NCI-H1417 (cell line): ENCODE measurements around the gene PEF1.

Experiments used
- DNase-seq, 3 experiments: peaks; one replicate each; lab custom pipeline; 2025; lab: John Stamatoyannopoulos, UW

Gene PEF1

DNA sequence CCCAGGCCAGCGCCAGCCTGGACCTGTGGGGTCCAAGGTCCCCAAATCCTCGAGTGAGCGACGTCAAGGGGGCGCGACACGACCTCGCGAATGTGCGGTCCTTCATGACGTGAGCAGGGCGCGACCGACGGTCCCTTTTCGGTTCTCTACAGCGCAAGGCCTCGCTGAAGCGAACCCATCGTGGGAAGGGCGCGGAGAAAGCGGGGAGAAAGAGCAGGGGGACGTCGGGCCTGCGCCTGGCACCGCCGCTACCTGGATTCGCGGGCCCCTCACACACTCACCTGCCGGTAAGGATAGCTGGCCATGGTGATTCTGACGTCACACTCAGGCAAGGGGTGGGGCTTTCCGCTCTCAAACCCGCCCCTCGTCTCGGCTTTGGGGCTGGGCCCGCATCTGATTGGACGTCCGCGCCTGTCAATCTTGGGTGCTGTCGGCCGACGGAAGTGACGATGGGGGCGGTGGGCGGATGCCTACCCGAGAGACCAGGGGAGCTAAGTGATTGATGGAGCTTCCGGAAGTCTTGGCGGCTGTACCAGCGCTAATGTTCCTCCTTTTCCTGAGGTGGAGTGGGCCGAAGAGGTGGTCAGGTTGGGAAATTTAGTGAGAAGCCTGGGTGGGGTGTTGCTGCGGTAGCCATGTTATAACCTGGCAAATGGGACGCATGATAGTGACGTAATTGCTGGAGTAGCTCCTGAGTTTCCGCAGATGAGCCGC lies at the start of gene PEF1:
Gene PEF1 (minus strand): TSS at position 317 of the 714 bp plus-strand sequence. CDS start 12 bp downstream, at position 305.
- DNase-seq: peak; percentile 99 to 100 (median 100)

DNA sequence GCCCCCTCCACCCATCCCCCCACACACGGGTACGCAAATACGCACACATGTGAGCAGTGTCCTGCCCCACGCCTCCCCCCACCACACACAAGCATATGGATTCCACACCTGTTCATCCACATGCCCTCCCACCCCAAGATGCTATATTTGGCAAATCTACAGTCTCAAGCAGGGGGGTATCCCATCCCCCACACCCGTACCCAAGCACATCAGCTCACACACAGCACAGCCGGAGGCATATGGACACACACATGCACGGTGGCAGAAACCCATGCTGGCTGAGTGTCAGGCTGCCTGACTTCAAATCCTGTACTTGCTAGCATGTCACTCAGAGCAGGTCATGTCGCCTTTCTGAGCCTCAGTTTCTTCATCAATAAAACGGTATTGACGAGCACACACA lies 48.6 kb upstream of the PEF1 start:
- no peak for DNase-seq

DNA sequence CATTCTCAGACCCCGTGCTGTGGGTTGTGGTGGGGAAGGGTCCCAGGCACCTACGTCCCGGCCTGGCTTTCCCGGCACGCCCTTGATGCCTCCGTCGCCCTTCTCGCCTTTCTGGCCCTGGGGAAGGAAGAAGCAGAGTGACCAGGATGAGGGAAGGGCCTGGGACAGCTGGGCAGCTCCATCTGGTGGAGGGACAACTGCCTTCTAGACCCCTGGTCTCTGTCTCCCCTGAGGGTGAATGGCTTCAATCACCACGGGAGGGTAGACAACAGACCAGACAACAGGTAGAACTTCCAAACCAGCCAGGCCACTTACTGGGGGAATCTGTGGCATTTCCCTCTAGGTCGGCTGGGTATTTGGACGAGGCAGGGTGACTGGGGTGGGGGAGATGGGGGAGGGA lies 47.3 kb upstream of the PEF1 start:
- no peak for DNase-seq

GRCh38 chr1:31691446-31691845 lies 46.8 kb upstream of the PEF1 start:
- no peak for DNase-seq

GRCh38 chr1:31690921-31691320 lies 46.2 kb upstream of the PEF1 start:
- no peak for DNase-seq

GRCh38 chr1:31689854-31690253 lies 45.2 kb upstream of the PEF1 start:
- no peak for DNase-seq

GRCh38 chr1:31689379-31689778 lies 44.7 kb upstream of the PEF1 start:
- DNase-seq: peak in 1 of 3 experiments; percentile 6

- DNase-seq: no peak
Measured at GRCh38 chr1:31688233-31688918, 43.7 kb upstream of the PEF1 start.

DNA sequence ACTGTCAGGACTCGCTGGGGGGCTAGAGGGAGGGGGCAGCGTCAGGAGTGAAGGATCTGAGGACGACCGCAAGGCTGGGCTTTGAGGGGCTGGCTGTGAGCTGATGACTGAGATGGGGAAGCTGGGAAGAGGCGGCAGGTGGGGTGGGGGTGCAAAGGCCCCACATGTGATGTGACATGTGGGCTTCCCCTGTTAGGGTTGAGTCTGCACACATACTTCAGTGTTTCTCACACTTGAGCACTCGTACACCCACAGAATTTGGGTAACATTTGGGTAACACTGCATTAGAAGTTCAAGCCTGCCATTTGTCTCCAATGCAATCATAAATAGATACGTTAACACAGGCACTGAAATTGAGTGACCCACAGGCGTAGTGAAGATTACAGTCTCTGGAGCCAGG lies 42.9 kb upstream of the PEF1 start:
- no peak for DNase-seq

DNA sequence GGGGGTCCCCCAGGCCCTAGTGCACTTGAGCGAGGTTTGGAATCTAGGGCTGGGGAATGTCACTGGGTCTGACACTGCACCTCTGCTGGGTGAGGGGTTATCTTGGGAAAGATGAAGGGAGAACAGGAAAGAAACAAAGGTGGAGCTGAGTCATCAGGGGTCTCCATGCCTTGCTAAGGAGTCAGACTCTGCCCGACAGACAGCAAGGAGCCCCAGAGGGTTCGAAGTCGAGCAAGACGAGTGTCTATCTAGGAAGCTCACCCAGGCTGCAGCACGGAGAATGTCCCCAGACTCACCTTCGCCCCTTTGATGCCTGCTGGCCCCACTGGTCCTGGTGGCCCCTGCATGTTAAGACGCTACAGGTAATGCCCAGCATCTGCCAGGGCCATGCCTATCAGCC lies 41.1 kb upstream of the PEF1 start:
- DNase-seq: no peak

DNA sequence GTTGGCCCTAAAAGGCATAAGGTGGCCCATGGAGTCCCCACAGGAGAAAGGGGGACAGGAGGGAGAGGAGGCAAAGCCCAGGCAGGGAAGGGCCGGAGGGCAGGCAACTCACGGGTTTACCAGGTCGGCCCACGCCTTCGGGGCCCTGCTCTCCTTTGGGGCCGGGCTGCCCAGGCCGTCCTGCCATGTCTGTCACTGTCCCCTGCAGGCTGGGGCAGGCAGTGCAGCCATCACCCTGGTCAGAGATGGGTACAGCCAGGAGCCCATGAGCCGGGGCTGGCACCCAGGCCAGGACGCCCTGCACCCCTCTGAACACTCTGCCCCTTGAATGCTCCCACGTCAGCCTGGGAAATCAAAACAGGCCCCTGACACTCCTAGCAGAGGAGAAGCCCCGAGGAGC lies 39.3 kb upstream of the PEF1 start:
- no peak for DNase-seq

DNA sequence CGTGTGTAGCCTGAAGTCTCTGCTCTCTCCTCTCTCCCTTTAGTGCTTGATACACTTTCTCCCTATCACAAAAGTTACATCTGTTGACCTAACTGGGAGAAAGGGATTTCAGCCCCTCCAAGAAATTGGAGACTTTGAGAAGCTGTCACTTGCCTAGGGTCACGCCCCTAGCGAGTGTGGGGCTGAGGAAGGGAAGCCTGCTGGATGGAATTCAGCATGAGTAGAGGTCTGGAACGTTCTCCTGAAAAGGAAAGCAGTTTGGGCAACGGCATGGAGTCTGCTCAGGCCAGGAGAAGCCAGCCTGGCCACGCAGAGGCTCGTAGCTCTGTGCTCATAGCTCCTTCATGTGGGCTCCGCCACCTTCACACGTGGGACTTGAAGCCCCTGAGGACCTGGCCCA lies 36.7 kb upstream of the PEF1 start:
- no peak for DNase-seq

DNA sequence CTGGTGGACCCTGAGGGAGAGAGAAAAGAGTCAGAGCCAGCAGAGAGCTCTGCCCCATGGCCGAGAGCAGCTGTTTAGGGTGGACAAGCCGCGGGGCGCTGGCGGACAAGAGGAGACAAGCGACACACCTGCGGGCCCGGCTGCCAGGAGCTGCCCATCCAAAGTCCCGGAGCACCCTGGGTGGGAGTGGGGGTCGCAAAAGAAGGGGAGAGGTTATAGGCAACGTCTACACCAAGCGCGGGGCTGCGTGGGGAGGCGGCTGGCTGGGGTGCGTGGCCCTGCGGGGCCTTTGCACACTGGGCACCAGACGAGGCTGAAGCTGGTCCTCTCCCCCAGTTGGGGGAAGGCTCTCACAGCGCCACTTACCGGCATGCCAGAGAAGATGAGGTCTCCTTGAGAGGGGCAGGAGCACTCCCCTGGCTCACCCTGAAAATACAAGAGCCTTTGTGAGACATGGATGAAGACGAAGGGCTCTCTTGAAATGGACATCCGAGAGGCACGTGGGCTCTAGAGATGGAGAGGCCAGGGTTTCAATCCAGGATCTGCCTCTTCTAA lies 35.1 kb upstream of the PEF1 start:
- no peak for DNase-seq

DNA sequence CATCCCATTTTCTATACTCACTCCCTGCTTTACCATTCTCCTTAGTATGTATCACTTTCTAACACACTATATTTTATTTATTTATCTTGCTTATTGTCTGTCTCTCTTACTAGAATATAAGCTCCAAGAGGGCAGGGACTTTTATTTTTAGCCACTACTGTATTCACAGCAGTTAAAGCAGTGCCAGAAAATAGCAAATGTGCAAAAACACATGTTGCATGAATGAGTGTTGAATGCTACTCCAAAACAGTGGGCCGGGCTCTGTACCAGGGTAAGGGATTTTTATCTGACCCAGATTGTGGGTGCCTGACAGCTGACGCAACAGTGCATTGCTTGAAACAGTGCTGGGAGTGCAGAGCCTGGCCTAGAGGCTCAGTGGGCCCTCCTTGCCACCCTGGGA lies 34.4 kb upstream of the PEF1 start:
- DNase-seq: no peak

GRCh38 chr1:31678681-31679080 lies 34.0 kb upstream of the PEF1 start:
- no peak for DNase-seq

DNA sequence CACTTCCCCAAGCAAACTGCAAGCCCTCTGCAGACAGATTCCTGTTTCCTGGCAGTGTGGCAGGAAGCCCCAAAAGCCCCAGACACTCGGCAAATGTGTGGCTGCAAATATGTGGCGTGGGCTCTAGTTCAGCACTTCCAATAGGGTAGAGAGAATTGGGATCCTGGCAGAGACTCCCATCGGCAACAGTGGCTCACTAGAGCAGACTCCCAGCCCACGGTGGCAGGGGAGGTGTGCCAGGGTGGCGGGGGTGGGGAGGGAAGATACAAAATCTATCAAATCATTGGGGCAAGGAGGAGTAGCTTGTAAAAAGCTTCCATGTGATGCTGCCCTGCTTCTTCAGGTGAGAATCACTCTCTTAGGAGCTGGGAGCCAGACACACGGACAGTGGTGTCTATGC lies 33.3 kb upstream of the PEF1 start:
- DNase-seq: no peak

DNA sequence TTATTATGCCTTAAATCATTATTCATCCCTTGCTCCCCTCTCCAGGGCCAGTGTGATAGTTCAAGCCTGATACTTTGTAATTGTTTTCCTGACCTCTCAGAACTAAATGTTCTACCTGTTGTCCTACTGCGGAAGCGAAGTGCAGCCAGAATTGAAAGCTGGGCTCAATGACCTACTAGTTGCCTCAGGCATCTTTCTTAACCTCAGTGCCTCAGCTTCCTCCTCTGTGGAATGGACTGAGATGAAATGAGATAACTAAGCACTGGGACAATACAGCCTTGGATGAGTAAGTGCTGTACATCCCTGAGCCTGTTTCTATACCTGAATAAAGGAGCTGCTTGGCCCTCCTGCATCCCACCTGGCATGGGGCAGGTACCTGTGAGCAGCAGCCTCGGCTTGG lies 32.7 kb upstream of the PEF1 start:
- DNase-seq: no peak

DNA sequence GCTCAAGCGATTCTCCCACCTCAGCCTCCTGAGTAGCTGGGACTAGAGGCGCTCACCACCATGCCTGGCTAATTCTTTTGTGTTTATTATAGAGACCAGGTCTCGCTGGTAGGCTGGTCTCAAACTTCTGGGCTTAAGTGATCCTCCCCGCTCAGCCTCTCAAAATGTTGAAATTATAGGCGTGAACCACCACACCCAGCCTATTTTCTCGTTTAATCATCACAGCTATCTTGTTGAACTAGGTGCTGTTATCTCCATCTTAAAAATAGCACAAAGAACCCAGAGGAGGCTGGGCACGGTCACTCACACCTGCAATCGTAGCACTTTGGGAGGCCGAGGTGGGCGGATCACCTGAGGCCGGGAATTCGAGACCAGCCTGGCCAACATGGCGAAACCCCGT lies 31.1 kb upstream of the PEF1 start:
- DNase-seq: no peak

DNA sequence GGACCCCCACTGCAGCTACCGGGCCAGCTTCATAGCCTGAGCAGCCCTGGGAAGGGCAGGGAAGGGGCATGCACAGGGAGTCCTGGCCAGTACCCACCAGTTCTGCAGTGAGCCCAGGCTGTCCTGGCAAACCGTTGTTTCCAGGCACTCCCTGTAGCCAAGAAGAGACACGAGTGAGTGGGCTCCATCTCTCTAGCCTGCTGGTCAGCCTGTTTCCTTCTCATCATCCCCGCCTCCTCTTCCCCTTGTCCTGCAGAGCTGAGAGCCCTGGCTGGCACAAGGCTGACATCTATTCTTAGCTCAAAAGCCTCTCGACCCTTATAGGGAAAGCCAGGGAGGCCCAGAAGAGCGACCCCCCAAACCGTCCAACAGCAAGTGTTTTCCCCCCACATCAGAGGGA lies 30.5 kb upstream of the PEF1 start:
- no peak for DNase-seq

DNA sequence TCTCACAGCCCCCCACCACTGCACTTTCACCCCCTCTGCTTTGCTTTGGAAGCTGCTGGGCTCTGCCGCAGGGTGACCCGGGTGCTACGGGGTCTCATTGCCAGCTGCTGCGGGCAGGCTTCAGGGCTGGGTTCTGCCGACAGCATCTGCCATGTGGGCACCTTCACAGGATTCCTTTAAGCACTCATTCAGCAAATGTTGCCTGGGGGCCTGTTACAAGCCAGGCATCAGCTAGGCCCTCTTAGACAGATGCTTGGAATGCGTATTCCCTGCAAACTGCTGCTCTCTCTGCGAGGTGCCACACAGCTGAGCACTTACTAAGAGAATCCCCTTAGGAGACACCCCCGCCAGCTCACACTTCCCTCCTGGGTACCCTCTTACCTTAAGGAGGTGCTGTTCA lies 29.9 kb upstream of the PEF1 start:
- peak in 2 of 3 experiments; percentile 11 to 26 for DNase-seq

DNA sequence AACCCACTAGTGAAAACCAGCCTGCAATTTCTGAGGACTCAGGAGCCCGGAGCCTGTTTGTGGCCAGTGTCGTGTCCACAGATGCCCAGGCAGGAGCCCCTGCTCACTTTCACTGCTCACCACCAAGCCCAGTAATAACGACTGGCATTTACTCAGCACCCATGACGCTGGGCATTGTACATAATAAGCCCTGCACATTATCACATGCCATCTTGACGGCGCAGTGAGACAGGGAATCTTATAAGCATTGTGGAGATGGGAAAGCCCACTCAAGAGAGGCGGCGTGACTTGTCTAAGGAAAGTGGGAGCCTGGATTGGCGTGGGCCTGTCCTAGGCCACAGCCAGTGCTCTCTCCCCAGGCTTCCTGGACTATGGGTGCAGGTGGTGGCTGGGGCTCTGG lies 28.8 kb upstream of the PEF1 start:
- no peak for DNase-seq

DNA sequence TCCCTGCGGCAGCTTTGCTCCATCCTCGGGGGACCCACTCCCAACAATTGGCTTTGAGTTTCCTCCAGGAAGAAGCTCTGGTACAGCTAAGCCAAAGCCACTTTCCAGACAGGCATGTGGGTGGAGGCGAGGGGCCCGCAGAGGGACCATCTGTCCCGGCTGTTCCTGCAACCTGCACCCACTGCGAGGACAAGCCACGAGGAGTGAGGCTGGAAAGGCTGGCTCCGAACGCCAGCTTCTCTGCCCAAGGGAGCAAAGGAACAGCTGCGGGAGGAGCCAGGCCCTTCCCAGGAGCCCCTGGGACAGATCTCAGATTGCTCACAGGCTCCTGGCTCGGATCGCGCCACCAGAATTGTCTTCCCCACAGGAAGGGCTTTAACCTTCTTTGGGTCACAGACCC lies 28.3 kb upstream of the PEF1 start:
- no peak for DNase-seq

DNA sequence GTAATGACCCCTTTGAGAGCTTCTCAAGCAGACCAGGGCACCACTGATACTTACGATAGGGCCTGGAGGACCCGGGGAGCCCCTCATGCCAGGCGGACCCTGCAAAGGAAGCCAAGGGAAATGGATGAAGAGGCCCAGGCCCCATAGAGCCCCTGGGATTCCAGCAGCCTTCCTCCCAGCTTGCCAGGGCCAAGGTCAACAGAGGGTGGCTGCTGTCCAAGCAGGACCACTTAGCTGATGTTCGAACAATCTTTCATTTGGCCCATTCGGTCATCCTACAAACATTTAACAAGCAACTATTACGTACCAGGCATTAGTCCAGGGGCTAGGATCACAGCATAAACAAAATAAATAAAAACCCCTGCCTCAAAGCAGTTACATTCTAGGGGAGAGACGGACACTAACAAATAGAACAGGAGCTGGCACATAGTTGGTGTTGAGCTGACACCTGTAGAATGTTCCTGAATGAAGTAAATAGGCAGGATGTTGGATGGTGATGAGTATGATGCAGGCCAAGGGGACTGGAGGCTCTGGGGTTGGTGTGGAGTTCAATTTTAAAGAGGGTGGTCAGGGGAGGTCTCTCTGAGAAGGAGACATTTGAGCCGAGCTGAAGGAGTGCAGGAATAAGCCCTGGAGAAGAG lies 27.0 kb upstream of the PEF1 start:
- DNase-seq: no peak
